Measurements from ENCODE around the gene ZNF467. TPM values are rescaled to one million over a fixed set of nuclear protein-coding genes. Genes with fewer than 3 reads are reported as not detected.
A peak's percentile ranks its signal among the peaks of the same experiment; 100 is the strongest.

Gene ZNF467
- total and polyA plus RNA-seq, 2 of the 8 experiments (the other 6 are each of a cell fraction or from before 2014, with no cell fraction given), result 0.50 to 0.51 TPM

DNA sequence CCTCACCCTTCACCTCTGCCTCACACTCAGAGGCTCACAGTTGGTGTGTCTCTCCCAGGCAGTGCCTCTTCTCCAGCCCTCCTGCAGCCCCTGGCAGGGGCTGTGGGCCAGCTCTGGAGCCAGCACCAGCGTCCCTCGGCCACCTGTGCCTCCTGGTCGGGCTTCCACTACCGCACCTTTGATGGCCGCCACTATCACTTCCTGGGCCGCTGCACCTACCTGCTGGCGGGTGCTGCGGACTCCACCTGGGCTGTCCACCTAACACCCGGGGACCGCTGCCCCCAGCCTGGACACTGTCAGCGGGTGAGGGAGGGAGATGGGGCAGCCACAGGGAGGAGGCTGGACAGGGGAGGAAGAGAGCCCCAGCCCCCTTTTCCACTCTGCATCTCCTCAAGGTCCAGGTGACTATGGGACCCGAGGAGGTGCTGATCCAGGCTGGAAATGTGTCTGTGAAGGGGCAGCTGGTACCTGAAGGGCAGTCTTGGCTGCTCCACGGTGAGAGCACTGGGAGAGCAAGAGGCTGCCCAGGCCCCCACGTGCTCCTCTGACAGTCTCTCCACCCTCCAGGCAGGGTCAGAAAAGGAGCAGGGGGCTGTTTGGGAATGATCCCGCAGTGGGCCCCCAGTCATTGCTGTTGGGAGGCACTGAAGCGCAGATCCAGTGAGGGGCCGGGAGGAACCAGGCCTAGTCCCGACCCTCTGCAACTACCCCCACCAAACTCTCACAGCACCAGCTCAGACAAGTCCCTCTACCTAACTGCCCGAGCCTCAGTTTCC is 4.4 kb upstream of the ZNF467 start:
- no peak overlapping the region for H4K8ac ChIP-seq (ENCODE audit: extremely low read depth, insufficient read depth, low read length)
- H3K79me2 ChIP-seq (ENCODE audit: control insufficient read depth in 1 of 2, insufficient read depth in 2 of 2, low read length in 2 of 2), result no peaks in the 10 kb centered on the region
- no peak overlapping the region for H2BK120ac ChIP-seq (replicated peaks; ENCODE audit: low read depth, low read length)
- H3K9me3 ChIP-seq (ENCODE audit: insufficient read depth in 2 of 2, low read depth in 1 of 2, low read length in 1 of 2), result no peaks in the 10 kb centered on the region
- H3K23me2 ChIP-seq (ENCODE audit: low read depth, low read length), result peaks cover 11% of the 10 kb centered on the region; the same call in 1 of the 2 replicates
- POLR2A ChIA-PET (ENCODE audit: partially characterized antibody), result interaction anchor here (1.5 kb wide), 1 partner anchor 10 kb away, joined by 3 read pairs; no protein-coding TSS in a partner anchor
- no peak overlapping the region for H4K91ac ChIP-seq (replicated peaks; ENCODE audit: insufficient read length, low read length)
- H2AFZ ChIP-seq (ENCODE audit: low read length), result no peak overlapping the region
- no peak overlapping the region for H3K4ac ChIP-seq (replicated peaks; ENCODE audit: insufficient read length, low read depth, low read length)
- no peak overlapping the region for H3K27ac ChIP-seq (ENCODE audit: low read depth, low read length)
- H4K20me1 ChIP-seq (replicated peaks in 1 of 2; ENCODE audit: control insufficient read depth in 1 of 2, insufficient read depth in 2 of 2, low read length in 2 of 2), result peaks cover 0 to 5% of the 10 kb centered on the region in 2 experiments
- peaks cover 0 to 10% (median 7%) of the 10 kb centered on the region in 4 experiments; a peak in 5 of 7 replicates for H3K4me1 ChIP-seq (replicated peaks in 1 of 4; ENCODE audit: control insufficient read depth in 3 of 4, insufficient read depth in 4 of 4, low read length in 3 of 4)
- CTCF ChIA-PET (ENCODE audit: partially characterized antibody), result interaction anchor here (1.1 to 12.9 kb wide), 10 partner anchors 10 to 115 kb away, joined by 3 to 115 read pairs (median 7); no protein-coding TSS in a partner anchor
- H3K56ac ChIP-seq (replicated peaks; ENCODE audit: insufficient read length, low read depth, low read length), result no peak overlapping the region
- H3K36me3 ChIP-seq (ENCODE audit: control insufficient read depth in 2 of 4, insufficient read depth in 4 of 4, low read length in 3 of 4), result no peaks in the 10 kb centered on the region
- no peak overlapping the region for H3K4me2 ChIP-seq (ENCODE audit: insufficient read depth in 1 of 2, low read depth in 2 of 2, low read length in 2 of 2)
- no peak for FAIRE-seq
- no peak overlapping the region for H3K18ac ChIP-seq (ENCODE audit: extremely low read depth, low read length)
- 87% methylated on average over 16 of the region's 19 CpGs; no CpG with 5 or more reads in 1 of the 2 experiments for WGBS, 2 experiments (ENCODE audit: extremely low coverage in 1 of 2, insufficient coverage in 1 of 2, insufficient read length in 1 of 2, insufficient replicate concordance in 2 of 2, low coverage in 1 of 2, low lambda C conversion rate in 2 of 2, missing lambda C conversion rate in 1 of 2)
- H2BK20ac ChIP-seq (ENCODE audit: low read length), result no peak overlapping the region
- no peak overlapping the region for H3K4me3 ChIP-seq (ENCODE audit: extremely low read depth in 1 of 4, insufficient read depth in 2 of 4, low read depth in 3 of 4, low read length in 4 of 4)
- H2BK15ac ChIP-seq (ENCODE audit: low read length), result 0 out of 2 replicates have a peak overlapping the region, but pooled peaks have one; percentile 46
- H3K27me3 ChIP-seq (replicated peaks in 1 of 4; ENCODE audit: control insufficient read depth in 3 of 4, extremely low read depth in 1 of 4, insufficient read depth in 3 of 4, low read length in 3 of 4), result peaks cover 8 to 28% (median 26%) of the 10 kb centered on the region in 4 experiments
- H2BK12ac ChIP-seq (ENCODE audit: low read depth, low read length), result no peak overlapping the region
- no peak overlapping the region for H3K14ac ChIP-seq (ENCODE audit: insufficient read length)
- no peak for DNase-seq (ENCODE audit: low read depth in 1 of 2, low spot score in 2 of 2)
- H4K5ac ChIP-seq (ENCODE audit: insufficient read length, low read depth, low read length), result no peak overlapping the region
- no peak overlapping the region for H2AK5ac ChIP-seq (ENCODE audit: low read depth, low read length)
- no peak overlapping the region for H2BK5ac ChIP-seq (ENCODE audit: low read depth, low read length)
- H3K79me1 ChIP-seq (ENCODE audit: low read depth, low read length), result no peaks in the 10 kb centered on the region
- no peak overlapping the region for H3K9ac ChIP-seq (replicated peaks in 1 of 4; ENCODE audit: extremely low read depth in 1 of 4, low read depth in 3 of 4, low read length in 3 of 4)
- H3K23ac ChIP-seq (ENCODE audit: insufficient read length), result no peak overlapping the region
- no peak for TF ChIP-seq CBX8 (IDR thresholded peaks at IDR 0.05; ENCODE audit: borderline replicate concordance, low read depth, low read length)
- TF ChIP-seq GTF2F1 (IDR thresholded peaks at IDR 0.05; ENCODE audit: borderline replicate concordance, low read depth, low read length), result no peak
- TF ChIP-seq SIRT6 (IDR thresholded peaks at IDR 0.05; ENCODE audit: low read length), result no peak
- no peak for TF ChIP-seq RNF2 (IDR thresholded peaks at IDR 0.05; ENCODE audit: borderline replicate concordance, low read depth, low read length, missing control alignments, poor library complexity, severe bottlenecking)
- TF ChIP-seq ASH2L (IDR thresholded peaks at IDR 0.05; ENCODE audit: low read length), result no peak
- no peak for TF ChIP-seq SRF (IDR thresholded peaks at IDR 0.05; ENCODE audit: low read depth, low read length)
- no peak for TF ChIP-seq POLR2AphosphoS5 (IDR thresholded peaks at IDR 0.05; ENCODE audit: low read depth, low read length)
- no peak for TF ChIP-seq CHD1 (IDR thresholded peaks at IDR 0.05; ENCODE audit: low read depth, low read length)
- no peak for TF ChIP-seq HDAC6 (IDR thresholded peaks at IDR 0.05; ENCODE audit: low read depth, low read length)

Data from H1 (cell line).